DMS153 (cell line): ENCODE results near the gene HMGB4.

Experiments used
- DNase-seq: peaks from one replicate; lab custom pipeline; 2025; lab: John Stamatoyannopoulos, UW

The HMGB4 gene

DNA sequence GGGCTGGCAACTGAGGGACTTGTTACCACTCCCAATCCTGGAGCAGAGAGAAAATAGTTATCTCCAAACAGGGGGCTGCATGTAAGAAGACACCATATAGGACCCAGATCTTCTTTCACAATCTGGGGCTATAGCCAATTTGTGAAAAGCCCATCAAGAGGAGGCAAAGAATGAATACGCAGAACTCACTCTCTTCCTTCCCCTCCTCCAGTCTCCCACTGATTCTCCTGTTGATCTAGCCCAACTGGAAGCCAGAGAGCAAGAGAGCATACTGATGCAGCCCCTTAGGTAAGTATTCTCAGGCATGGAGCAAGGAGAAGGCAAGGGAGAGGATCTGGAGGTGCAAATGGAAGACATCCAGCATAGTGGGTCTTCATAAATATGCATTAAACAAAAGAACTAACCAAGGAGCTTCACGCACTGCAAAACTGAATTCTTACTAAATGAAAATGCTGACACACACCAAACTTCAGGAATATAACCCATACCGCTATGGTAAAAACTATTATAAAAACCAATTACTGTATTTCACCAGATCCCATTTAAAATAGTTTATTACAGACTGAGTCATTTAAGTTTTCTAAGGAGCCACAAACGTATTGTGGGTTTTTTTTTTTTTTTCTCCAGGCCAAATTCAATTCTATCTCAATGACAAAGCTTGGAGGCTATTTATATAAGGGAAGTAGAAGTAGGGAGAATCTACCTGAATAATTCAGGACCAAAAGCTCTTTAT is 15.5 kb upstream of the HMGB4 start:
- DNase-seq, result no peak

DNA sequence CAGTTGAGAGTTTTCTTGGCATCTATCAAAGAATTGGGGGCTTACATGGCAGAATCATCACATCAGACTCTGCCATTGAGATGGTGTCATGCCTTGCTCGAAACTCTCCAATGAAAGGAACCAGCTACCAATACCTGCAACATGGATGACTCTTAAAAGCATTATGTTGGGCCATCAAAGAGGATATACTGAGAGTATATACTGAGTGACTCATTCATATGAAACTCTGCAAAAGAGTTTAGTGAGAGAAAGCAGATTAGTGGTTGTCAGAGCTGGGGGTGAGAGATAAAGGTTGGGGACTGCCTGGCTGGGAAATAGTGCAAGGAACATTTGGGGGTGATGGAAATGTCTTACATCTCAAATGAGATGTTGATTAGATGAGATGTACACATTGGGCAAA is 14.7 kb upstream of the HMGB4 start:
- no peak for DNase-seq

DNA sequence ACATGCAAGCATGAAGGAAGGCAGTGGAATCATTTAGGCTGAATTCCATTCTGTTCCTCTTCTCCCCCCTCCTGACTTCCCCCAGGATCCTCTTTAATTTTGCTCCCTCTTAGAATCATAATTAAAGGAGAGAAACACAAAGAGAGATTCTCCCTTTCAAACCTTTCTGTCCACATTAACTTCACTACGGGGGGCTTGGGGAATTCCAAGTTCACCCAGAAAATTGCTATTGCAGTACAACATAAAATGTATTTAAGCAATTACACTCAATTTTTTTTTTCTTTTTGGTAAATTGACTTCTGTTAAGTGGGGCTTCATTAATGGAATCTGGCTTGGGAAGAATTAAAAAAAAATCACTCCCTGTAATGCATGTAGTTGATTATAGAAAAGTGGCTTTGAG is 13.4 kb upstream of the HMGB4 start:
- DNase-seq, result no peak

DNA sequence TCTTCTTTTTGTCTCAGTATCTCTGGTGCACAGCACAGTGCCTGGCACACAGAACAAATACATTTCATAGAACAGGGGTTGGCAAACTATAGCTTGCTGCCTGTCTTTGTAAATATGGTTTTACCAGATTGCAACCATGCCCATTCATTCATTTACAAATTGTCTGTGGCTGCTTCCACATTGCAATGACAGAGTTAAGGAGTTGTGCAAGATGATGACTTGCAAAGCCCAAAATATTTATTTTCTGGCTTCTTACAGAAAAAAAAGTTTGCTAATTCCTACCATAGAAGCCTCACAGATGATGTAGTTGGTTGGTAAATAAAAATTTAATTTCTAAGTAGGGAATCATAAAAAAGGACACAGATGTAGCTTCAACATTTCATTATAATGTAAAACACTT is 11.2 kb upstream of the HMGB4 start:
- no peak for DNase-seq

- no peak for DNase-seq
Observed at GRCh38 chr1:33853431-33853830, 10.4 kb upstream of the HMGB4 start.

DNA sequence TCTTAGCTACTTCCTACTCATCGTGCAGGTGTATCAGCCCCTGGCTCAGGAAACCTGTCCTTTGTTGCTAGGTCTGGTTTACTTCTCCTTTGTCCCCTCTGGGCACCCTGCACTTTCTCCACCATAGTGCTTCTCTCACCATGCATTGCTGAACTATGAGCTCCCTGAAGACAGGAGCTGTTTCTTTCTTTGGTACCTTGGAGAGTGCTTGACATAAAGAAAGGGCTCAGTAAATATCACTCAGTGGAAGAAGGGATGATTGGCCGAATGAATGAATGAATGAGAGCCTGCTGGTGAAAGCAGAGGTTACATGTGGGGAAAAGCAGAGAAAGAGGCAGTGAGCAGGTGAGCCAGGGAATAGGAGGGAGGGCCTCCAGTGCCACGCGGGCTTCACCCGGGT is 9.8 kb upstream of the HMGB4 start:
- DNase-seq, result no peak

GRCh38 chr1:33860671-33861070 is 3.2 kb upstream of the HMGB4 start:
- DNase-seq, result no peak

GRCh38 chr1:33864460-33865389 is 846 bp downstream of the HMGB4 start:
- peak; percentile 60 for DNase-seq

GRCh38 chr1:33866281-33866680 is 2.4 kb downstream of the HMGB4 start:
- DNase-seq, result no peak

DNA sequence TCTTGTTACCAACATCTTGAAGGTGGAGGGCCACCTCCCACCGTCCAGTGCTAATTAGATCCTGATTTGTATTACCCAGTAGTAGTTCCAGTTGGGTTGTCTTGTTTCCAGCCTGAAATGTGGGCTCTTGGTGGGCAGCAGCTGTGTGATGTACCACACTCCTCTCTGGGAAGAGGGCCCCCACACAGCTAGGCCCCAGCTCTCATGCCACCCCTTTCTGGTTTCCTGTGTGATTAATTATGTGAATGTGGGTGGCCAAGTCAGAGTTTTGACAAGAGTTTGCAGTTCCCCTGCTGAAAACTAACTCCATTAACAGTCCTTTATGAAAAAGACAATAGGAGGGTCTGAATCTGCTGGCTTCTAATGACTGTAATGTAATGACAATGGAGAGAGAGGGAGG is 3.8 kb downstream of the HMGB4 start:
- DNase-seq, result no peak

DNA sequence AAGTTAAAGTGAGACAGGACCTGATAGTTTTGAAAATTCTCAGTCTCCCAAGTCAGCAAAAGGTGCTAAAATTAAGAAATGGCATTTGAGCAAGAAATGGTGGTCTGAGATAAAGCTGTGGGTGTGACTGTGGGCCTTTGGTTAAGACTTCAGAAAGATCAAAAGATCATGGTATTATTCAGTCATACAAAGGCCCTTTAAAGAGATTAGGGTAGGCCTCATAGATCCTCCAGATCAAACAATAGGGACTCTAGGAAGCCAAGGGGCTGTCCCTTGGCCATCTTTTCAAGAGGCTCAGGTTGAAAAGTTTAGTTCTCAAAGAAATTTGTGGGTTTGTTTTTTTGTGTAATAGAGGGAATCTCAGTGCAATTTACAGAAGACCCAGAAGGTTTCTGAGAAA is 8.4 kb downstream of the HMGB4 start:
- no peak for DNase-seq

GRCh38 chr1:33872683-33873082 is 8.8 kb downstream of the HMGB4 start:
- DNase-seq, result no peak

DNA sequence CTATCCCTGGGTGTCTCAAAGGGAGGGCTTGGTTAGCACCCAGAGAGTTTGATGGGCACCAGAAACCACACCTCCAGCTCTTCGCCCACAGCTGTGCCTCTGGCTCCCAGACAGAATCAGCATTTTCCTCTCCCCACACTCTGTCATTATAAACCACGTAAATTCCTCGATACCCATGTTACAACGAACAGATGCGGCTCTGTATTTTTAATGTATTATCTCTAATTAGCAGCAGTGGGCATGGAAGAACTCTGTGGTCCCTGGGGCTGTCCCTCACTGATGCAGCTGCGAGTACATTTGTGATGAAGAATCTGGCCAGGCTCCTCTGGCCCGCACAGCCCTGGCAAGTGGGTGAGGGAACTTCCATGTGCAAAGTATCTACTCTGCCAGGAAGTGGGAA is 10.8 kb downstream of the HMGB4 start:
- DNase-seq, result no peak

DNA sequence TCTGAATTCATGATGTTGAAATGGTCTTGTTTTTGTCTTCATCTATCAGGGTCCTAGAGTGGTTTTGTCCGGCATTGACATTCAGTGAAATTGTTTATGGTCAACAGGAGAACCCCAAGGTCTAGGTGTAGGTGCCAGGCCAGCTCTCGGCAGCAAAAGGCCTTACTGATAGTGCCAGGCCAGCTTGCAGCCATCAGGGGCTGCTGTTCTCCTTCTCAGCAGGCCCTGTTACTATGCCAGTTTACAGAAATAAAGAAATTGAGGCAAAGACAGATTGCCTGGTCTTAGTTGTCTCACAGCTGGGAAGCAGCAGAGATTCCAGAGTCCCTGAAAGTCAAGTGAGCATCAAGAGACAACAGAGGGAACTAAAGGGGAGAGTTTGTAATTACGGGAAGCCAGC is 12.0 kb downstream of the HMGB4 start:
- no peak for DNase-seq

DNA sequence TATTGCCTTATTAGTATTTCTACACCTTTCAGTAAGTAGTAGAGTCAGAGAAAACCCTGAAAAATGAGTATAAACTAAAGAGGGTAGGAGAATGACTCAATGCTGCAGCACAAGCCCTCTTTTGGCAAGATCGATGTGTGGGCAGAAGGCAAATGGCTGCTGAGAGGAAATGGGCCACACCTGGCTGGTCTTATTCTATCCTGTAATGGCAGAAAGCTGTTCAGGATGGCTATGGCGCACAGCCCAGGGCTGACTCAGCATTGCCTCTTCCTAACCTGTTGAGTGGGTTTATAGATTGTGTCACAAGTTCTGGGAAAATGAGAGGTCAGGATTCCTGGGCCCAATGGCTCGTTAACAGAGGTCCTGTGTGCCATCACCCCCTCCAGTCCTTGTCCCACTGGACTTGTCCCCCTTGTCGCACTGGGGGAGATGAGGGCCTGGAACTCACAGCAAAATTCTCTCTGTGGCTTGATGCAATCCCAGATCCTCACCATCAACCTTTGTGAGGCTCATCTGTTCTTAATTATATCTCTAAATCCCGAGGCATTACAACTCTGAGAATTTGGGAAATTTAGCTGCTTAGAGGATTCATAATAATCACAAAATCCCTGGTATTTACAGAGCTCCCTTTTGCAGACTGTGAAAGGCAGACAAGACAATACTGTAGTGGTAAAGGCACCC is 13.2 kb downstream of the HMGB4 start:
- DNase-seq, result no peak

- no peak for DNase-seq
Observed at GRCh38 chr1:33878392-33878791, 14.5 kb downstream of the HMGB4 start.

DNA sequence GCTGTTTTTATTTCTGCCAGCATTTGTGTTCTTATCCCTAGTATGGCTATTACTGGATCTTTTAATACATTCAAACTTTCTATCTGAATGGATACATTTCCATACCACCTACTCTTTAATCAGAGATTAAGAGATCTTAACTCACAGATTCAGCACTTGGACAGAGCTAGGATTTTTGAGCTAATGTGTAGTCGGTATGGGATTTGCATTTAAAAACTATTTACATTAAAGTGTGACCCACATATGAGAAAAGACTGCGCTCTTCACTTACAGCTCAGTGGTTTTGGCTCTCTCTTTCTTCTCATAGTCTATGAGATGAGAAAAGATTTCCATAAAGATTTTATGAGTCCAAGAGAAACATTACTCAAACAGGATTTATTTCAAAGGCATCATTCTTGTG is 16.4 kb downstream of the HMGB4 start:
- no peak for DNase-seq

DNA sequence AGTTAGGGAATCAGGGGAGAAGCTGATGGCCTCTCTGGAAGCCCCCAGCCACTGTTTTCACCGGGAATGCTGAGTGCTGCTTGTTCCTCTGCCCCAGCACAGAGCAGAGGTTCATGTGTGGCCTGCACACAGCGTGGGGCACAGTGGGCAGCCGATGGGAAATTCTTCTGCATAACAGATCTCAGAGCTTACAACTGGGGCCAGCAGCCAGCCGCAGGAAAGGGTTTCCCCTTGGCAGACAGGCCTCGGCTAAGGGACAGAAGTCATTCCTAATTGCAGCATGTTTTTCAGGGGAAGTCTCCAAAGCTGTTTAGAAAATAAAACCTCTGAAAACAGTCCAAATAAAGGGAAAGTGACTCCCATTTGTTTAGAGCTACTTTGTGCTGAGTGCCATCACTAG is 22.6 kb downstream of the HMGB4 start:
- DNase-seq, result no peak

- no peak for DNase-seq
Observed at GRCh38 chr1:33893147-33893830, 29.4 kb downstream of the HMGB4 start.

- no peak for DNase-seq
Observed at GRCh38 chr1:33895396-33895795, 31.5 kb downstream of the HMGB4 start.

- DNase-seq, result no peak
Observed at GRCh38 chr1:33895976-33896375, 32.1 kb downstream of the HMGB4 start.

DNA sequence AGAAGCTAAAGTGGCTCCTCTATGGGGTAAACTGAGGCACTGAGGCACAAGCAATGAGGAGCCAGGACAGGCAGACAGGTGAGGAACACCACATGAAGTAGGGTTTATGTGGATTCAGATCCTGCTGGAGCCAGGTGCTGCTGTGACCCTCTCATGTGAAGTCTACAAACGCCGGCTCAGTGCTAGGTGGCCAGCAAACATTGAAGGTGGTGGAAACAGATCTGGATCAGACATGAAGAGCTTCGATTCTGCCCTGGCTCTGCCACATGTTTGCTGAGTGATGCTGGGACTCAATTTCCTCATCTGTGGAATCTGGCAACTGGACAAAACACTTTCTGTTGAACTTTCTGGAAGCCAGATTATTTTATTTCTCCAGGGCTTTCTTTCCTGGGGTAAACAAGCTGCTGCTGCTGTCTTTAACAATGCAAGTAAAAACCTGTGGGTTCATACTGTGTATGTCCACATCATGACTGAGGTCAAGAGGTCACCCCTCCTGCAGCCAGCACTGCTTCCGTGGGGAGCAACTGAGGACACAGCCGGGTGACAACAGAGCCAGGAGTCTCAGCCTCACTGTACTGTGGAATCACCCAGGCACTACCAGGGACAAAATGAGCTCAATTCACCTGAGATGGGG is 33.3 kb downstream of the HMGB4 start:
- DNase-seq, result no peak
